Caco-2 (cell line): ENCODE measurements around the gene PHLDB1. TPM values are rescaled to one million over a fixed set of nuclear protein-coding genes. Genes with fewer than 3 reads are reported as not detected.

Source experiments
- BruUV-seq: library from RNA; stranded (reverse); fragments of 400-500 nt; replicated peaks from 2 replicates; lab custom pipeline; 2021; lab: Mats Ljungman, UMichigan
- CTCF ChIA-PET: fragments of 300-600 bp; sonication (Branson Sonifier 250); formaldehyde crosslinking; loops from one replicate; lab custom pipeline; 2022; ENCODE audit warnings: antibody characterized with exemption; lab: Charles Lee
- POLR2A ChIA-PET: fragments of 300-600 bp; sonication (Branson Sonifier 250); formaldehyde crosslinking; loops from one replicate; lab custom pipeline; 2022; ENCODE audit warnings: antibody characterized with exemption; lab: Charles Lee
- DNase-seq, 2 experiments: peaks; one replicate each; pipeline versions ENCODE4 v3.0.0 to v3.0.0-alpha.2; 2020 to 2022
- H3K27me3 ChIP-seq: replicated peaks from 2 replicates; pipeline ENCODE4 v1.6.0; 2011; ENCODE audit warnings: low read length; ENCODE audit not compliant: control insufficient read depth, insufficient read depth
- H3K36me3 ChIP-seq: 2 replicates; pipeline ENCODE4 v1.5.1; 2011; ENCODE audit warnings: low read length; ENCODE audit not compliant: control insufficient read depth, insufficient read depth
- H3K4me1 ChIP-seq: fragments of 250-450 bp; sonication (Bioruptor Pico); 2 replicates; pipeline ENCODE4 v1.5.1; 2020; ENCODE audit warnings: mild to moderate bottlenecking
- H3K4me3 ChIP-seq: 2 replicates; pipeline ENCODE4 v1.5.1; 2011; ENCODE audit warnings: low read depth, mild to moderate bottlenecking, control low read depth, low read length
- H3K9me3 ChIP-seq: fragments of 250-450 bp; sonication (Bioruptor Pico); 2 replicates; pipeline ENCODE4 v1.5.1; 2020; ENCODE audit warnings: mild to moderate bottlenecking, moderate library complexity
- H3K27ac Mint-ChIP-seq: one replicate; pipeline ENCODE4 v1.8.0; 2022; ENCODE audit warnings: mixed read lengths; ENCODE audit not compliant: unreplicated experiment
- H3K27me3 Mint-ChIP-seq: one replicate; pipeline ENCODE4 v1.8.0; 2022; ENCODE audit warnings: mixed read lengths; ENCODE audit not compliant: insufficient read depth, unreplicated experiment
- H3K36me3 Mint-ChIP-seq: one replicate; pipeline ENCODE4 v1.8.0; 2022; ENCODE audit warnings: mild to moderate bottlenecking, mixed read lengths; ENCODE audit not compliant: insufficient read depth, unreplicated experiment
- H3K4me1 Mint-ChIP-seq: one replicate; pipeline ENCODE4 v1.8.0; 2022; ENCODE audit warnings: low read depth, mixed read lengths; ENCODE audit not compliant: unreplicated experiment
- H3K4me3 Mint-ChIP-seq: one replicate; pipeline ENCODE4 v1.8.0; 2022; ENCODE audit warnings: mild to moderate bottlenecking, moderate library complexity, mixed read lengths; ENCODE audit not compliant: unreplicated experiment
- H3K9me3 Mint-ChIP-seq: one replicate; pipeline ENCODE4 v1.8.0; 2022; ENCODE audit warnings: mixed read lengths; ENCODE audit not compliant: unreplicated experiment
- intact Hi-C: fragments of 100-400 bp; cut with micrococcal nuclease; formaldehyde crosslinking; loops from one replicate; pipeline ENCODE4 v1.10.0; 2022; ENCODE audit not compliant: unreplicated experiment
- total RNA-seq: library from RNA; stranded (reverse); gene quantifications from 2 replicates; pipeline ENCODE4 v1.2.3, GENCODE V29; 2022
- TF ChIP-seq, protein P1 (sequence below), 2 experiments: fragments of 200-600 bp in 1 of 2; IDR thresholded peaks; 1 replicate in 1 of 2; 2 replicates in 1 of 2; pipeline versions ENCODE4 v1.5.1 to v1.8.0; 2011 to 2022; ENCODE audit warnings: antibody characterized with exemption in 1 of 2, control low read depth in 1 of 2, inconsistent platforms in 1 of 2, low read depth in 1 of 2, low read length in 1 of 2, mild to moderate bottlenecking in 1 of 2, moderate library complexity in 1 of 2; ENCODE audit not compliant: insufficient read depth in 1 of 2, severe bottlenecking in 1 of 2, unreplicated experiment in 1 of 2

PHLDB1 gene
- total RNA-seq, 1 experiment from 2014 or later, result 72.1 TPM

DNA sequence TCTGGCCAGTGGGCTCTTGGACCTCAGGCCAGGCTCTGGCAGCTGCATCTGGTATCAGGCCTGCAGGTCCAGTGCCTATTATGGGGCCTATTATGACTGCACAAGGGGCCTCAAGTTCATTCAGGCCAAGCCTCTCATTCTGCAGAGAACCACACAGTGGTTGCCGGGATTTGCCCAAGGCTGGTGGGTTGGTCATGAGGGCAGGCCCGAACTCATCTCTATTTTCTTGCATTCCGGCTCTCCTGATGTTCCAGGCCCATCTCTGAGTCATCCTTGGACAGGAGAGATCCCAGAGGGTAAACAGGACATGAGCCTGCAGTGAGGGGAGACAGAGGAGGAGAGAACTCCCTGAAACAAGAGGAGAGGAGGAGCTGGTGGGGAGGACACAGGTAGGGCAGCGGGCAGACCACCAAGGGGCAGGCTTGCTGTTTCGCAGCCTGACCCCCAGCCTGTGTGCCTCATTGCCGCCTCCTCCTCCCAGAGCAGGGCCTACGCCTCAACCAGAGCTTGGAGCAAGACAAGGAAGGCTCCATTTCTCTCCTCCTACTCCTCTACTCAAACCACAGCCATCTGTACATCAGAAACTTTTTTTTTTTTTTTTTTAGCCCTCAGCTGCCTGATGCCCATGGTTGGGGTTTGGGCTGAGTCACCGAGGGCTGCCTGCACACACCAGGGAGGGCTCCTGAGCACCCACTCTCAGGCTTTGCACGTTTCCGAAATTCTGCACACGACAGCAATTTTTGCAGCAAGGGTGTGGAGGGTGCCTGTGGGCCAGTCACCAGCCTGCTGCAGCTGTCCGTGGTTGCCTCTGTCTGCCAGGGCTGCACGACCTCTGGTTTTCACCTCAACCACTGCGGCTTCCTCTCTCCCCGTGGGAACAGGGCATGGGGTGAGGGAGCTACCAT lies 84.8 kb downstream of the PHLDB1 start:
- Histone ChIP-seq H3K4me1 (peaks cover 14% of the 10 kb centered on the region), H3K27me3 (no peaks in the 10 kb centered on the region), H3K36me3 (no peaks in the 10 kb centered on the region), H3K9me3 (no peaks in the 10 kb centered on the region), H3K4me3 (no peak overlapping the region)
- peak overlapping the region; percentile 10 for H3K27ac Mint-ChIP-seq
- intact Hi-C loops, result loop anchor here (2.0 to 5.0 kb wide), 3 partner anchors 23 to 205 kb away; no protein-coding TSS in a partner anchor
- no peaks in the 10 kb centered on the region for H3K9me3 Mint-ChIP-seq
- no peak overlapping the region for H3K4me3 Mint-ChIP-seq
- peaks cover 23% of the 10 kb centered on the region for H3K4me1 Mint-ChIP-seq
- ChIA-PET POLR2A (interaction anchor here (0.5 to 0.6 kb wide), 2 partner anchors 49 to 50 kb away, joined by 4 to 5 read pairs; no protein-coding TSS in a partner anchor), CTCF (interaction anchor here (0.6 to 1.0 kb wide), 4 partner anchors 99 to 282 kb away, joined by 3 to 6 read pairs (median 4); partner anchors contain the start of gene DDX6)
- no peaks in the 10 kb centered on the region for H3K27me3 Mint-ChIP-seq
- DNase-seq, result no peak
- BruUV-seq, result no TSS peak
- TF ChIP-seq, protein P1, sequence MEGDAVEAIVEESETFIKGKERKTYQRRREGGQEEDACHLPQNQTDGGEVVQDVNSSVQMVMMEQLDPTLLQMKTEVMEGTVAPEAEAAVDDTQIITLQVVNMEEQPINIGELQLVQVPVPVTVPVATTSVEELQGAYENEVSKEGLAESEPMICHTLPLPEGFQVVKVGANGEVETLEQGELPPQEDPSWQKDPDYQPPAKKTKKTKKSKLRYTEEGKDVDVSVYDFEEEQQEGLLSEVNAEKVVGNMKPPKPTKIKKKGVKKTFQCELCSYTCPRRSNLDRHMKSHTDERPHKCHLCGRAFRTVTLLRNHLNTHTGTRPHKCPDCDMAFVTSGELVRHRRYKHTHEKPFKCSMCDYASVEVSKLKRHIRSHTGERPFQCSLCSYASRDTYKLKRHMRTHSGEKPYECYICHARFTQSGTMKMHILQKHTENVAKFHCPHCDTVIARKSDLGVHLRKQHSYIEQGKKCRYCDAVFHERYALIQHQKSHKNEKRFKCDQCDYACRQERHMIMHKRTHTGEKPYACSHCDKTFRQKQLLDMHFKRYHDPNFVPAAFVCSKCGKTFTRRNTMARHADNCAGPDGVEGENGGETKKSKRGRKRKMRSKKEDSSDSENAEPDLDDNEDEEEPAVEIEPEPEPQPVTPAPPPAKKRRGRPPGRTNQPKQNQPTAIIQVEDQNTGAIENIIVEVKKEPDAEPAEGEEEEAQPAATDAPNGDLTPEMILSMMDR (IDR thresholded peaks at IDR 0.05; ENCODE audit: insufficient read depth in 1 of 2, low read depth in 1 of 2, low read length in 1 of 2, severe bottlenecking in 1 of 2, unreplicated experiment in 1 of 2), result no peak
- H3K36me3 Mint-ChIP-seq, result no peaks in the 10 kb centered on the region

DNA sequence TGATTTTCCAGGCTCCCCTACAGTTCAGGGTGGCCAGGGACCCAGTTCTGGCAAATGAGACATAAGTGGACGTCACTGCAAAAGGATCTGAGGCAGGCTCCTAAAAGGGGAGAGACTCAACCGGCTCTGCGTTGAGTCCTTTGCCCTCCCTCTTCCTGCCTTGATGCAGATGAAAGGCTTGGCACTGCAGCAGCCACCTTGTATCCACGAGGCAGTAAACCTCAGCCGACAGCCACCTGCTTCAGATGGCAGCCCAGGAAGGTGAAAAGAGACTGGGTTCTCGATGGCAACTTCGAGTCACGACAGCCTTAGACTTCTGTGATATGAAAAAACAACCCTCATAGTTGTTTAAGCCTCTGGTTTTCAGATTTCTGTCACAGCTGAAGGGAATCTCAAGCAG lies 86.8 kb downstream of the PHLDB1 start:
- peaks cover 23% of the 10 kb centered on the region for H3K4me1 Mint-ChIP-seq
- Histone ChIP-seq H3K36me3 (no peaks in the 10 kb centered on the region), H3K9me3 (no peaks in the 10 kb centered on the region), H3K4me3 (no peak overlapping the region), H3K4me1 (peaks cover 14% of the 10 kb centered on the region), H3K27me3 (no peaks in the 10 kb centered on the region)
- intact Hi-C loops, result loop anchor here (5.0 kb wide), 1 partner anchor 48 kb away; no protein-coding TSS in a partner anchor
- BruUV-seq, result no TSS peak
- H3K4me3 Mint-ChIP-seq, result no peak overlapping the region
- no peaks in the 10 kb centered on the region for H3K27me3 Mint-ChIP-seq
- TF ChIP-seq, protein P1 (IDR thresholded peaks at IDR 0.05; ENCODE audit: insufficient read depth in 1 of 2, low read depth in 1 of 2, low read length in 1 of 2, severe bottlenecking in 1 of 2, unreplicated experiment in 1 of 2), result no peak
- H3K9me3 Mint-ChIP-seq, result peaks cover under 1% of the 10 kb centered on the region
- ChIA-PET POLR2A (no interaction called here), CTCF (interaction anchor here (0.5 kb wide), 1 partner anchor 21 kb away, joined by 4 read pairs; no protein-coding TSS in a partner anchor)
- H3K36me3 Mint-ChIP-seq, result no peaks in the 10 kb centered on the region
- no peak overlapping the region for H3K27ac Mint-ChIP-seq
- no peak for DNase-seq

DNA sequence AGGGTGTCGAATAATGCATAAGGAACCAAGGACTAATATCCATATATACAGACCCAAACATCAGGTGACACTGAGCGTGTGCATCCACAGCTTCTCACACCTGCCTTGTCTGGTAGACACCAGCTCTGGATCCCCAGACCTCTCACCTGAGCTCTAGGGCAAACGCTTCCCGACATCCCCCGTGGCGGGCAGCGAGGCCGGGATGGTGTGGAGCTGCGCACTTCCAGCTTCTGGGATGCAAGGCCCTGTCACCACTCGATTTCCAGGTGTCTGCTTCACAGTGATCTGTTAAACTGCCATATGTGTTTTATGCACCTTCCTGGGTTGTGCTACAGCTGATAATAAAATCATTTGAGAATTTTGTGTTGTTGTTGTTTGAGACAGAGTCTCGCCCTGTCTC lies 87.4 kb downstream of the PHLDB1 start:
- intact Hi-C loops, result loop anchor here (5.0 kb wide), 1 partner anchor 48 kb away; no protein-coding TSS in a partner anchor
- H3K36me3 Mint-ChIP-seq, result no peaks in the 10 kb centered on the region
- DNase-seq, result no peak
- H3K4me3 ChIP-seq, result no peak overlapping the region
- BruUV-seq, result no TSS peak
- H3K36me3 ChIP-seq, result no peaks in the 10 kb centered on the region
- no peaks in the 10 kb centered on the region for H3K27me3 ChIP-seq
- peaks cover 23% of the 10 kb centered on the region for H3K4me1 Mint-ChIP-seq
- H3K9me3 Mint-ChIP-seq, result peaks cover 7% of the 10 kb centered on the region
- no peak overlapping the region for H3K4me3 Mint-ChIP-seq
- no peaks in the 10 kb centered on the region for H3K27me3 Mint-ChIP-seq
- CTCF ChIA-PET, result interaction anchor here (0.5 to 0.6 kb wide), 2 partner anchors 47 to 299 kb away, joined by 3 to 4 read pairs; no protein-coding TSS in a partner anchor
- TF ChIP-seq, protein P1 (IDR thresholded peaks at IDR 0.05; ENCODE audit: insufficient read depth in 1 of 2, low read depth in 1 of 2, low read length in 1 of 2, severe bottlenecking in 1 of 2, unreplicated experiment in 1 of 2), result no peak
- no peak overlapping the region for H3K27ac Mint-ChIP-seq
- POLR2A ChIA-PET, result no interaction called here
- H3K9me3 ChIP-seq, result no peaks in the 10 kb centered on the region
- H3K4me1 ChIP-seq, result peaks cover 14% of the 10 kb centered on the region
